GM10847 (cell line): Measurements from ENCODE around the gene DNMBP.

Experiments used
- POLR2A ChIP-seq: IDR thresholded peaks from 2 replicates; pipeline ENCODE4 v1.6.1; 2011; ENCODE audit not compliant: insufficient read length; ENCODE audit errors: extremely low read depth

DNMBP gene

DNA sequence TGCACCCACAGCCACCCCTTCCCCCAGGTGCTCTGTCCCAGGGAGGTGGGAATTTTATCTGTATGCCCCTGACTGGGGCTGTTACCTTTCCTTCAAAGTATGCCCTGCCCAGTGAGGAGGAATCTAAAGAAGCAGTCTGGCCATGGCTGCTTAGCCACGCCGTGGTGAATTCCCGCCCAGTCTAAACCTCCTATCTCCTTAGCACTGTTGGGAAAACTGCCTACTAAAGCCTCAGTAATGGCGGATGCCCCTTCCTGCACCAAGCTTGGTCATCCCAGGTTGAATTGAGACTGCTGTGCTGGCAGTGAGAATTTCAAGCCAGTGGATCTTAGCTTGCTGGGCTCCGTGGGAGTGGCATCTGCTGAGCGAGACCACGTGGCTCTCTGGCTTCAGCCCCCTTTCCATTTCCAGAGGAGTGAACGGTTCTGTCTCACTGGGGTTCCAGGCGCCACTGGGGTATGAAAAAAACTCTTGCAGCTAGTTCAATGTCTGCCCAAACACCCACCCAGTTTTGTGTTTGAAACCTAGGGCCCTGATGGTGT lies 140.1 kb downstream of the DNMBP start:
- TF ChIP-seq POLR2A, result no peak

DNA sequence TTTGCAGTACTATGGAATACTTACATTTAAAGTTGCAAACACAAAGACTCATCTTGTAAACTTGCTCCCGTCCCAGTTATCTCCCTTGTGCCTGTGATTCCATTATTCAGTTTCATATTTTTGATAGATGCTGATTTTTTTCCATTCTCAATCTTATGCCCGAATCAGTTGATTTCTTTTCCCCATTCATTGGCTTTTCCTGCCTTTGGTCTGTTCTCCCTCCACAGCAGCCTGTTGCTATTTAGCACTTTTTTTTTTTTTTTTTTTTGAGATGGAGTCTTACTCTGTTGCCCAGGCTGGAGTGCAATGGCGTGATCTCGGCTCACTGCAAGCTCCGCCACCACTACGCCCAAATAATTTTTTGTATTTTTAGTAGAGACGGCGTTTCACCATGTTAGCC lies 149.3 kb downstream of the DNMBP start:
- no peak for TF ChIP-seq POLR2A

DNA sequence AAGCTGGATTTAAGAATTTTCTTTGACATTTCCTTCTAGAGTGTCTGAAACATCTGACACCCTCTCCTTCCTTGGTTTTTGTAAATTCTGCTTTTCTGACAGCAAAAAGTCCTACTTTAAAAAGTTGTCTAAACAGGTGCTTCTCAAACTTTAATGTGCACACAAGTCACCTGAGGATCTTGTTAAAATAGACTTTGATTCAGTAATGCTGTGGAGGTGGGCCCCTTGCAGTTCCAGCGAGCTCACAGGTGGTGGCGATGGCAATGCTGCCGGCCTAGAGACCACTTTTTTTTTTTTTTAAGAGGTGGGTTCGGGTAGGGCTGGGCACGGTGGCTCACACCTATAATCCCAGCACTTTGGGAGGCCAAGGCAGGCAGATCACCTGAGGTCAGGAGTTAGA lies 150.2 kb downstream of the DNMBP start:
- TF ChIP-seq POLR2A, result no peak

DNA sequence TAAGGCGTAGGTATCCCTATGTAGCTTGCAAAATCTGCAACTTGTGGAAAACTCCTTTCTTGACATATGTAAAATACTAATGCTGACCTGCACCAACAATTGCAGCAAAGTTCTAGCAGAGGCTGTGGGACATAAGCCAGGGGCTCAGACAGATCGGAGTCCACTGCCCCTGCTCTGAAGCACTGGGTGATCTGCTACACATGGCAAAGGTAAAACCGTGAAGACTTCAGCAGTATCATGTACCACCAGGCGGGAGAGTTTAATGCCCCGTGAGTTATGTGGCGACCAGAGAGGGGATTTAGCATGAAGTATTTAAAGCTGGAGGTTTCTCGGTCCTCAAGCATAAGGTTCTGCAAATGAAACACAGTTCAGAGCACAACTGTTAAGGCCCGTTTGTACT lies 150.9 kb downstream of the DNMBP start:
- TF ChIP-seq POLR2A, result no peak

DNA sequence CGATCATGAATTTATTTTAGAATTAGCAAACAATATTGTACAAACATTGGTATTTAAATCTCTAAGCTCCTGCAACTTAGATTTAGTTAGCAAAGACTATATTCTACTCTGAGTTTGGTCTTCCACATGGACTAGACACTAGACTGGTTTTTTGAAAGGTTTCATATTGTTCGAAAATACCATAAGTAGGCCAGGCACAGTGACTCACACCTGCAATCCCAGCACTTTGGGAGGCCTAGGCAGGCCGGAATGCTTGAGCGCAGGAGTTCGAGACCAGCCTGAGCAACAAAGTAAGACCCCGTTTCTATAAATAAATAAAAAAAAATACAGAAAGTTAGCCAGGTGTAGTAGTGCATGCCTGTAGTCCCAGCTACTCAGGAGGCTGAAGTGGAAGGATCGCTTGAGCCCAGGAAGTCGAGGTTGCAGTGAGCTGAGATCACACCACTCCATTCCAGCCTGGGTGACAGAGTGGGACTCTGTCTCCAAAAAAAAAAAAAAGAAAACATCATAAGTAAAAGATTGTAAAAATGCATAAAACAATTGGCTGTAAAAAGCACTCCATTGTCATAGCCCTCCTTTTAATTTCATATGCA lies 154.2 kb downstream of the DNMBP start:
- no peak for TF ChIP-seq POLR2A

DNA sequence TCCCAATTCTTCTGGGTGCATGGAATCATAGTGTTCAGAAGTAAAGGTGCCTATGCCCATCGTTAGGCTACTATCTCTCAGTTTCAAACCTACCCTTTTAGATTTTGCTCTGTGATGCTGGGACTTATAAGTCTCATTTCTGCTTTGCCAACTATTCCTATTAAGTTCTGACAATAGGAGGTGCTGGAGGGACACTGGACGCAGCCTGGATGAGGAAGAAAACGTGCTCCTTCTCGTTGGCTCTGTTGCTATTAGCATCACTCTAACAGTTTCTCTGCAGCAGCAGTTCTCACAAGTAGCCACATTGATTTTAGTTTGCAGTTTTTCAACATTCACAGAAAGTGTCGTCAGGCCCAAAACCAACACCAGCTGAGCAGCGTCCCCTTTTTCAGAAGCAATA lies 154.9 kb downstream of the DNMBP start:
- no peak for TF ChIP-seq POLR2A

DNA sequence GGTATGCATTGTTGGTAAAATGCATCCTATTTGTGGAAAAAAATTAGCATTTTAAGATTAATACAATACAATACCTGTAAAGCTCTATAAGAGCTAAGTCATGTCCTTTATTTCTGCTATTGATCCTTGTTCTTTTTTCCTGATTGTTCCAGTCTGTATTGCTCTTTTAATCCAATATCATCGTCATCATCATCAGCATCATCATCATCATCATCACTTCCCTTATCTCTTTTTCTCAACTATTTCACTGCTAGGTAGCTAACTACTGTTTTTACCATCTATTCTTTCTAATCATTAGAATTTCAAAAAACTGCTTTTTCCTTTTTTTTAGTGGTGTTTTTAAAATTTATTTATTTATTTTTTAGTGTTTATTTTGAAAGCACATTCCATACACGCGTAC lies 156.1 kb downstream of the DNMBP start:
- TF ChIP-seq POLR2A, result no peak

DNA sequence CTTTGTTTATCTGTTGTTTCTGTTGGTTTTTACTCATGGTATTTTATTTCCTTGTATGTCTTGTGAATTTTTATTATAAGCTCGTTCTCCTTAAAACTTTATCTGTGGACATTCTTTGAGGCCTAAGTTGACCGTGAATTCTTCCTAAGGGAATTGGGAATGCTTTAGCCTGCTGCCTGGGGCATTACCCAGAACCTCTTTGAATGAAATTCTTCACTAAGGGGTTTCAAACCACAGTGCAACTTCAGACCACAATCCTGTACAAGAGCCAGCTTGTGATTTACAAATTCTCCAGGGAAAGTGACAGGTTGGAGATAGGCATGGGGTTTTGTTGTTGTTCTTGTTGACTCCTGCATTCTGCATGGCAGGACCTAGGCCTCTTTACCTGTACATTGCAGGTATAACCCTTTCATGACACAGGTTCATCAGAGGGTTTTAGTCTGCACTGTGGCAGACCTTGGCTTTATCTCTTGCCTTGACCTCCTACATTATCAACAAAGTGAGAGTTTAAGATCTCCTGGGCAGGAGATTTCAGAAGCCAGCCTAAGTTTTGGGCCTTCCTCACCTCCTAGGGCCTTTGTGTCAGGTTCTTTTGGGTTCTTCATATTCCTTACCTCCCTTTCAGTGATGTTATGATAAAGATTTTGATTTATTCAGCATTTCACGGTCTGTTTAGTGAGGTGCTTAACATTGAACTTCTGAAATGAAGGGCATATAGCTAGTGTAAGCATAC lies 157.1 kb downstream of the DNMBP start:
- TF ChIP-seq POLR2A, result no peak

DNA sequence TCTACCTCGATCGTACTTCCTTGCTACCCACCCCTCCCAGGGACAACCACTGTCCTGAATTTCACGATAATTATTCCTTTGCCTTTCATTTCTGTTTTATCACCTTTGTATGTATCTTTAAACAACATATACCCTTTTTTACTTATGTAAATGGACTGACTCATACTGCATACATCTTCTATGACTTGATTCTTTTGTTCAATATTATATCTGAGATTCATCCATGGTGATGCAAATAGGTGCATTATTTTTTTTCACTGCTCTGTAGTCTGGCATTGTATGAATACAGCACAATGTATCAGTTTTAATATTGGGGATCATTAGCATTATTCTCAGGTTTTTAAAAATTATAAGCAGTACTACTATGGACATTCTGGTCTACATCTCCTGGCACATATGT lies 157.9 kb downstream of the DNMBP start:
- no peak for TF ChIP-seq POLR2A

DNA sequence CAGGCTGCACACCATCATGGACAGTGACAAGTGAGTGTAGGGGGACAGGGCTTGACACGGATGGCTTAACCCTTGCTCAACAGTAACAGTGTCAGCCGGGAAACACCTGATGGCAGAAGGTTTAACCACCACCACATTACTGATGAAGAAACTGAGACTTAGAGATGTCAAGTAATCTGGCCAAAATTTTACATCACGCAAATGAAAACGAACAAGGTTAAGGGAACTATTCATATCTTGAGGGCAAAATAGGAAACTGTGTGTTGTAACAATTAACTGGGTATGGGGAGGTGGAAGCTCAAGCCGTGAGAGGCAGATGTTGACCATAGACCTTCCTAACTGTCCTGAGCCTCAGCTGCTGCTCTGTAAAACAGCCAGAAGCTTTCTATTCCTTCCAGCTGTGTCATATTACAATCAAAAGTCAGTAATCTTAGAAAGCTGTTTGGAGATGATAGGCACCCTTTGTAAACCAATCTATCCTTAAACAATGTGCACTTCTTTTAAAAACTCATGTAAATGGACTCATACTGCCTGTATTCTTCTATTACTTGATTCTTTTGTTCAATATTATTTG lies 158.9 kb downstream of the DNMBP start:
- TF ChIP-seq POLR2A, result no peak

DNA sequence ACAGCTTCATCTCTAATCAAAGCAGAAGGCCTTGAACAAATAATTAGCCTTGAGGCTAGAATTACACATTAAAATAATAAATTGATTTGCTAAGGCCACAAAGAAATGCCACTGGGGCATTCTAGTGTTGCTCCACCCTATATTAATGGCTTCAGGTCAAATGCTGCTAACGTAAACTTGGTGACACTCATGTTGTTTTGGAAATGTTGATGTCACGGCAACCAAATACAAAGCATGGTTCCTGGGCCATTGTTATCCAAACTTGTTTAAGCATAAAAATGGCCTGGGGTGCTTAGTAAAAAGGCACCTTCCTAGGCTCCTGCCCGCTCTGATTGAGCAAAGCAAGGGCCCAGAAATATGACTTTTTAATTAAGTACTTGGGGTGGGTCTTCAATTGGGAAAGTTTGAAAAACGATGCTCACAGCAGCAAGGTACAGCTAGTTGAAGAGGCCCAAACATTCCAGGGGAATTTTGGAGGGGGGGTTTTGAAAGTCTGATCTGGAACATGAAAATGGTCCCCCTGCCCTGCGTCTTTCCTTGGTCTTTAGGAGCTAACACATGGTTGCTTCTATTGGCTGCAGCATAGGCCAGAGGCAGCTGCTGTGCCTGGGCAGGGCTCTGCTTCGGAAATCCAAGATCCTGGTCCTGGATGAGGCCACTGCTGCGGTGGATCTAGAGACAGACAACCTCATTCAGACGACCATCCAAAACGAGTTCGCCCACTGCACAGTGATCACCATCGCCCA lies 159.6 kb downstream of the DNMBP start:
- no peak for TF ChIP-seq POLR2A

DNA sequence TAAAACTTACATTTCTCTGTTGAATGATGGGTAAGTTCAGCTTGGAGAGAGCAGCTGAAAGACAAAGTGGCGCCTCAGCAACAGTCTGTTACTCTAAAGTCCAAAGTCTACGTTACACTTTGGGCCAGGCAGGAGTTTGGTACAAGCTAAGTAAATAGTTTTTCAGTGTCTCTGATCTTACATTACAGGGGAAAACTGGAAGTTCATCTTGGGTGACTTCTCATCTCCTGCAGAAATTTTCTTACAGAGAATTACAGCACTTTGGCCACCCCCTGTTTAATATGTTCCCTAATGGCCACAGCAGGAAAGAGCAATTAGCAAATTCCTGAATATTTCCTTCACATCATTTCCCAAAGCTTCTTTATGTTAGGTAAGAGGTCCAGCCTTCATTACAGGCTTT lies 160.2 kb downstream of the DNMBP start:
- no peak for TF ChIP-seq POLR2A

DNA sequence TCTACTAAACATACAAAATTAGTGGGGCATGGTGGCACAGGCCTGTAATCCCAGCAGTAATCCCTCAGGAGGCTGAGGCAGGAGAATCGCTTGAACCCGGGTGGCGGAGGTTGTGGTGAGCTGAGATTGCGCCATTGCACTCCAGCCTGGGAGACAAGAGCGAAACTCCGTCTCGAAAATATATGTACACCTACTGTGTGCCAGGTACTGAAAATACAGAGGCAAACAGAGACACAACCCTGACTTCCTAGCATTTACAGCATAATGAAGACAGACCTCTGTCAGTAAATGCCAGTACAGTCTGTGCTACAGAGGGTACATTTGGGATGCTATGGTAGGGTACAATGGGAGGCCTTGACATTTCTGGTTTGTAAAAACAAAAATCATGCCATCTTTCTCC lies 160.7 kb downstream of the DNMBP start:
- no peak for TF ChIP-seq POLR2A

DNA sequence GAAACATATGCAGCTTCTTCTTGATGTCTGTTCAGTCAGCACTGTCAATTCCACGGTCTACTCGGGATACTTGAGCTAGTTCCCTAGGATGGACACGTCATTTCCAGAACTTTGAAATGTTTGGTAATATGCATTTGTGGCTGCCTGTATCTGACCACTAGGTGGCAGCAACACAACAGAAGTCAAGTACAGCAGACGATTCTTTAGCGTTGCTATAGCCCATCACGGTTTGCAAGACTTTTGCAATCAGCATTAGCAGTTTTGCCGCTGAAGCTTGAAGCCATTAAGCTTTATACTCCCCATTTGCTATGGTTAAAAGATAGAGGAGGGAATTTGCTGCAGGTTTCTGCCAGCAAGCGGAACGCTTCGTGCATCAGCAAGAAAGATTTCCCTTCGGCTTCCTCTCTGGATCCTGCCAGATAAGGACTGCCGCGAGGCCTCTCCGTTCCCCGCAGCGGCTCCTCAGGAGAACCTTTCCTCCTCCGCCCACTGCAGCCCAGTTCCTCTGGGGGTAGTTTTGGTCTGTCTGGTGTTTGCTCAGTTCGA lies 163.8 kb downstream of the DNMBP start:
- no peak for TF ChIP-seq POLR2A

DNA sequence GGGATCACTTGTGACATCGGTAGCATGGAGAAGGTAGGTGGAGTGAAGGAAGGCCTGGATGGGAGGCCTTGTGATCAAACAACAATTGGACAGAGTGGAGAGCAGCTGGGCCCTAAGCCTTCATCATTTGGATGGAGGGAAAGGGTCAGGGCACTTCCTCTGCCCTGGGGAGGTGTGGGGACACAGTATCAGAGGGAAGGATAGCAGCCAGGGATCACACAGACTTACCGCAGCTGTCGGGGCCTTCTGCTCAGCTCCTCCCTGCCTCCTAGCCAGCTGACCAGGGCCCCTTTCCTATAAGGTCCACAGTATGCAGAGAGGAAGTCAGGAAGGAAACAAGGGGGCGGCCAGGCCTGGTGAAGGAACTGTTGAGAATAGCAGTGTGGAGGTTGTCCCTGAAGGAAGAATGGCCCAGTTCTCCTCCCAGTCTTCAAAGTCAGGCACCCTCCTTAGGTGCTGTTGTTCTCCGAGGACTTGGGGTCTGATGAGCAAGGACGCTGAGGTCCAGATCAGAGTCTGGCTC lies 165.3 kb downstream of the DNMBP start:
- TF ChIP-seq POLR2A, result no peak
